C4-2B (cell line): ENCODE measurements around the gene RNLS.

Experiments
- H3K27ac ChIP-seq: fragments of 450-650 bp; 2 replicates; pipeline ENCODE4 v1.5.1; 2017
- CTCF ChIP-seq: fragments of 450-650 bp; conservative IDR thresholded peaks from 2 replicates; pipeline ENCODE4 v1.5.1; 2017; ENCODE audit warnings: mild to moderate bottlenecking
- ZFX ChIP-seq: fragments of 450-650 bp; IDR thresholded peaks from 2 replicates; pipeline ENCODE4 v1.6.1; 2017

RNLS gene

GRCh38 chr10:88522715-88523114 lies 60.4 kb downstream of the RNLS start:
- TF ChIP-seq CTCF = no peak
- no peak for TF ChIP-seq ZFX
- no peak overlapping the region for H3K27ac ChIP-seq

GRCh38 chr10:88521791-88522190 lies 61.3 kb downstream of the RNLS start:
- no peak overlapping the region for H3K27ac ChIP-seq

GRCh38 chr10:88515235-88515634 lies 67.9 kb downstream of the RNLS start:
- TF ChIP-seq CTCF (no peak), ZFX (no peak)
- H3K27ac ChIP-seq = no peak overlapping the region

More at GRCh38 chr10:88521791-88522190, 61.3 kb downstream of the RNLS start:
- TF ChIP-seq CTCF (no peak), ZFX (no peak)

DNA sequence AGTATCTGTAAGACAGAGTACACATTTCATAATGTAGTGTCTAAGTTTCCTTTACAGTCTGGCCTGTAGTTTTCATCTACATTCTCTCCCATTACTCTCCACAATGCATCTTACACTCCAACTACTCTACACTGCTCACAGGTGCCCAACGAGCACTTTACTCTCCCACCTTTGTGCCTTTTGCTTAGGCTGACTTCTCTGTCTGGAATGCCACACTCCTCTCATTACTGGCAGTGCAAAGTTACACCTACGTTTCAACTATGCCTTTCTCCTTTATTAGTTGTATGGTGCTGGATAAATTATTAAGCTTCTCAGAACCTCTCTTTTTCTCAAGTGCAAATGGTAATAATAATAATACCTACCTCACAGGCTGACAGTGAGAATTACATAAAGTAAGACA lies 70.5 kb downstream of the RNLS start:
- H3K27ac ChIP-seq = no peak overlapping the region
- TF ChIP-seq CTCF (no peak), ZFX (no peak)

DNA sequence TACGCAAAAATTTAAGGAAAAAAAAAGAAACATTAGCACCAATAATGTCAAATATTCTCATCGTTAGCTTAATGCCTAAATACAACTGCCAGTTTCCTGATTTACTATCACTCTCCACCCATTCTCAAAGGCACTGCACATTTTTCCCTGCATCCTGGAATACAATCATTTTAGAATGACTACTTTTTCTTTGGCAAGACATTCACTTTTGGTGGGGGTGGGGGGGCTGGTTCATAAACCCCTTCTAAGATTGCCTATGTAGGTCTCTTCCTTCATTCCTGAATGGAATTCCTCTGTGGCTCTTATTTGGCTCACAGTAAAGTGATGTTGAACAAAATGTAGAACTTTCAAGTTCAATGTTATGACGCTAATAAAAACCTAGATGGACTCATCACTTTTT lies 74.3 kb downstream of the RNLS start:
- no peak overlapping the region for H3K27ac ChIP-seq
- no peak for TF ChIP-seq ZFX
- no peak for TF ChIP-seq CTCF

- H3K27ac ChIP-seq = no peak overlapping the region
- TF ChIP-seq CTCF = no peak
- no peak for TF ChIP-seq ZFX
Observed at GRCh38 chr10:88507826-88508453, 75.2 kb downstream of the RNLS start.

DNA sequence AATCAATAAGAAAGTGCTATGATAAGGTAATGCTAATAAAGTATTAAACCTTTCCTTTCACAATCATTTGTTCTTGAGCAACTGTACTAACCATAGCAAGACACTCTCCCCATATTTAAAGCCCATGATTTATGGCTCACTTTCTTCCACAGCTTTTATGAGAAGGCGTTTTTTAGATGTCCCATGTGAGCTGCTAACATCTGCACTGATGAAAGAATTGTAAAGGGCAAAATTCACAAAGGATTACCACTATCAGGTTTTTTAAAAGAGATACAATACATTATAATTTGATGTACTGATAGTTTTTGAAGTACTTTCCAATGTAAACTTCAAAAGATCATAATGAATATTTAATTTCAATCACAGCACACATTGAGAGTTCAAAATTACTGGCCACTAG lies 75.7 kb downstream of the RNLS start:
- no peak overlapping the region for H3K27ac ChIP-seq
- no peak for TF ChIP-seq ZFX
- TF ChIP-seq CTCF = no peak
